Measurements from ENCODE around the gene SLC25A47.

DNA sequence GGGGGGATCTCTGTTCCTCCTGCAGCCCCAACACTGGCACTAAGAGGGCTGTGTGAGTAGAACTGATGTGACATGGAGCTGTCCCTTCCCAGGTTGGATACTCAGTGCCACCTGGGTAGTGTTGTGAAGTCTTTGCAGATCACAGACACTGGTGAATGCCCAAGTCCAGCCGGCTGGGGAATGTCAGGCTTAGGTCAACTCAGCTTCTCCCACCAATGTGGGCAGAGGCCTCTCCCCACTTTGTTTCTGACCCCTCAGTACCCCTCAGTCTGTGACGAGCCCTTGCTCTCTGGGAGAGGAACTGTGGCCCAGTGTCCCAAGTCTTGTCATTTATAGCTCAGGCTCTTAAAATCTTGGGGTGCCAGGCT is 28.2 kb upstream of the SLC25A47 start:
- TF ChIP-seq, protein P1, sequence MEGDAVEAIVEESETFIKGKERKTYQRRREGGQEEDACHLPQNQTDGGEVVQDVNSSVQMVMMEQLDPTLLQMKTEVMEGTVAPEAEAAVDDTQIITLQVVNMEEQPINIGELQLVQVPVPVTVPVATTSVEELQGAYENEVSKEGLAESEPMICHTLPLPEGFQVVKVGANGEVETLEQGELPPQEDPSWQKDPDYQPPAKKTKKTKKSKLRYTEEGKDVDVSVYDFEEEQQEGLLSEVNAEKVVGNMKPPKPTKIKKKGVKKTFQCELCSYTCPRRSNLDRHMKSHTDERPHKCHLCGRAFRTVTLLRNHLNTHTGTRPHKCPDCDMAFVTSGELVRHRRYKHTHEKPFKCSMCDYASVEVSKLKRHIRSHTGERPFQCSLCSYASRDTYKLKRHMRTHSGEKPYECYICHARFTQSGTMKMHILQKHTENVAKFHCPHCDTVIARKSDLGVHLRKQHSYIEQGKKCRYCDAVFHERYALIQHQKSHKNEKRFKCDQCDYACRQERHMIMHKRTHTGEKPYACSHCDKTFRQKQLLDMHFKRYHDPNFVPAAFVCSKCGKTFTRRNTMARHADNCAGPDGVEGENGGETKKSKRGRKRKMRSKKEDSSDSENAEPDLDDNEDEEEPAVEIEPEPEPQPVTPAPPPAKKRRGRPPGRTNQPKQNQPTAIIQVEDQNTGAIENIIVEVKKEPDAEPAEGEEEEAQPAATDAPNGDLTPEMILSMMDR (IDR thresholded peaks at IDR 0.05), result no peak
- TF ChIP-seq EZH2 (IDR thresholded peaks at IDR 0.05; ENCODE audit: borderline replicate concordance, insufficient read depth, low read depth, low read length, poor library complexity, severe bottlenecking), result no peak

Measured in B cell (primary cell).